Sigmoid colon (tissue), 4 donors: ENCODE measurements around the gene OPALIN.

Experiments
- EP300 ChIP-seq, 4 donors: sonication (generic); formaldehyde crosslinking; IDR thresholded peaks; one replicate each; pipeline ENCODE4 v1.6.1; 2017; ENCODE audit warnings: antibody characterized with exemption in 4 of 4
- POLR2AphosphoS5 ChIP-seq, 4 donors: sonication (generic); formaldehyde crosslinking; IDR thresholded peaks; one replicate each; pipeline ENCODE4 v1.6.1; 2017; ENCODE audit warnings: antibody characterized with exemption in 4 of 4
- TF ChIP-seq, protein P1 (sequence below), 4 experiments: fragments of 450-650 bp in 3 of 4; fragments of 200-600 bp in 1 of 4; IDR thresholded peaks; one replicate each; pipeline ENCODE4 v1.5.1; 2016 to 2019; ENCODE audit warnings: antibody characterized with exemption in 4 of 4, mild to moderate bottlenecking in 3 of 4, moderate library complexity in 2 of 4

- TF ChIP-seq, protein P1, sequence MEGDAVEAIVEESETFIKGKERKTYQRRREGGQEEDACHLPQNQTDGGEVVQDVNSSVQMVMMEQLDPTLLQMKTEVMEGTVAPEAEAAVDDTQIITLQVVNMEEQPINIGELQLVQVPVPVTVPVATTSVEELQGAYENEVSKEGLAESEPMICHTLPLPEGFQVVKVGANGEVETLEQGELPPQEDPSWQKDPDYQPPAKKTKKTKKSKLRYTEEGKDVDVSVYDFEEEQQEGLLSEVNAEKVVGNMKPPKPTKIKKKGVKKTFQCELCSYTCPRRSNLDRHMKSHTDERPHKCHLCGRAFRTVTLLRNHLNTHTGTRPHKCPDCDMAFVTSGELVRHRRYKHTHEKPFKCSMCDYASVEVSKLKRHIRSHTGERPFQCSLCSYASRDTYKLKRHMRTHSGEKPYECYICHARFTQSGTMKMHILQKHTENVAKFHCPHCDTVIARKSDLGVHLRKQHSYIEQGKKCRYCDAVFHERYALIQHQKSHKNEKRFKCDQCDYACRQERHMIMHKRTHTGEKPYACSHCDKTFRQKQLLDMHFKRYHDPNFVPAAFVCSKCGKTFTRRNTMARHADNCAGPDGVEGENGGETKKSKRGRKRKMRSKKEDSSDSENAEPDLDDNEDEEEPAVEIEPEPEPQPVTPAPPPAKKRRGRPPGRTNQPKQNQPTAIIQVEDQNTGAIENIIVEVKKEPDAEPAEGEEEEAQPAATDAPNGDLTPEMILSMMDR (IDR thresholded peaks at IDR 0.05) = no peak
- TF ChIP-seq POLR2AphosphoS5 (IDR thresholded peaks at IDR 0.05) = no peak
- TF ChIP-seq EP300 (IDR thresholded peaks at IDR 0.05) = no peak
Observed at GRCh38 chr10:96298362-96298761, 60.4 kb downstream of the OPALIN start.
